A673 (cell line): ENCODE results near the gene CUL1. TPM values are rescaled to one million over a fixed set of nuclear protein-coding genes. Genes with fewer than 3 reads are reported as not detected.

Experiments used
- BruUV-seq: library from RNA; stranded (reverse); fragments of 400-500 nt; replicated peaks from 2 replicates; lab custom pipeline; 2021; lab: Mats Ljungman, UMichigan
- CTCF ChIA-PET: fragments of 300-600 bp; sonication (Branson Sonifier 250); formaldehyde crosslinking; loops from one replicate; lab custom pipeline; 2022; ENCODE audit warnings: antibody characterized with exemption; lab: Charles Lee
- POLR2A ChIA-PET: fragments of 300-600 bp; sonication (Branson Sonifier 250); formaldehyde crosslinking; loops from one replicate; lab custom pipeline; 2022; ENCODE audit warnings: antibody characterized with exemption; ENCODE audit not compliant: low non-redundant PET; lab: Charles Lee
- DNase-seq: peaks from one replicate; pipeline ENCODE4 v3.0.0-alpha.2; 2015; ENCODE audit warnings: low spot score
- H3K27ac ChIP-seq: fragments of 200-600 bp; sonication (generic); 2 replicates; pipeline ENCODE4 v1.5.1; 2016; ENCODE audit warnings: mixed run types, low read depth, mild to moderate bottlenecking, mixed read lengths, antibody characterized with exemption, low read length; ENCODE audit not compliant: poor library complexity, severe bottlenecking
- H3K27me3 ChIP-seq: fragments of 200-600 bp; sonication (generic); replicated peaks from 2 replicates; pipeline ENCODE4 v1.6.1; 2017; ENCODE audit warnings: mixed run types, low read depth, mild to moderate bottlenecking, mixed read lengths, antibody characterized with exemption, low read length; ENCODE audit not compliant: insufficient read depth, poor library complexity
- H3K36me3 ChIP-seq: fragments of 200-600 bp; sonication (generic); 2 replicates; pipeline ENCODE4 v1.6.1; 2016; ENCODE audit warnings: mixed run types, mild to moderate bottlenecking, mixed read lengths, antibody characterized with exemption, low read length; ENCODE audit not compliant: insufficient read depth, poor library complexity, severe bottlenecking
- H3K4me1 ChIP-seq: fragments of 200-600 bp; sonication (generic); 2 replicates; pipeline ENCODE4 v1.6.1; 2017; ENCODE audit warnings: mixed run types, mild to moderate bottlenecking, mixed read lengths, antibody characterized with exemption, low read length; ENCODE audit not compliant: insufficient read depth, poor library complexity, severe bottlenecking
- H3K4me3 ChIP-seq: fragments of 200-600 bp; sonication (generic); 2 replicates; pipeline ENCODE4 v1.5.1; 2016; ENCODE audit warnings: low read depth, mixed run types, mild to moderate bottlenecking, mixed read lengths, low read length; ENCODE audit not compliant: poor library complexity, severe bottlenecking
- H3K9me3 ChIP-seq: fragments of 200-600 bp; sonication (generic); 2 replicates; pipeline ENCODE4 v1.6.1; 2016; ENCODE audit warnings: mixed run types, low read depth, mild to moderate bottlenecking, mixed read lengths, antibody characterized with exemption, low read length; ENCODE audit not compliant: poor library complexity, severe bottlenecking
- EZH2 ChIP-seq: fragments of 200-600 bp; sonication (generic); IDR thresholded peaks from 2 replicates; pipeline ENCODE4 v1.6.1; 2017; ENCODE audit warnings: borderline replicate concordance, low read depth, mild to moderate bottlenecking, mixed read lengths, antibody characterized with exemption, low read length; ENCODE audit not compliant: poor library complexity, severe bottlenecking
- intact Hi-C: fragments of 100-400 bp; cut with micrococcal nuclease; formaldehyde crosslinking; loops from one replicate; pipeline ENCODE4 v1.10.0; 2022; ENCODE audit not compliant: unreplicated experiment
- total RNA-seq: library from RNA; stranded (reverse); gene quantifications from 2 replicates; pipeline ENCODE4 v1.2.3, GENCODE V29; 2021
- TF ChIP-seq, protein P1 (sequence below): fragments of 300-800, 200-600 bp; sonication (generic); conservative IDR thresholded peaks from 2 replicates; pipeline ENCODE4 v1.5.1; 2017; ENCODE audit warnings: low read depth, mild to moderate bottlenecking, antibody characterized with exemption, low read length, moderate library complexity, mixed read lengths

Gene CUL1
- total RNA-seq, 1 experiment from 2014 or later, result 75.5 TPM

DNA sequence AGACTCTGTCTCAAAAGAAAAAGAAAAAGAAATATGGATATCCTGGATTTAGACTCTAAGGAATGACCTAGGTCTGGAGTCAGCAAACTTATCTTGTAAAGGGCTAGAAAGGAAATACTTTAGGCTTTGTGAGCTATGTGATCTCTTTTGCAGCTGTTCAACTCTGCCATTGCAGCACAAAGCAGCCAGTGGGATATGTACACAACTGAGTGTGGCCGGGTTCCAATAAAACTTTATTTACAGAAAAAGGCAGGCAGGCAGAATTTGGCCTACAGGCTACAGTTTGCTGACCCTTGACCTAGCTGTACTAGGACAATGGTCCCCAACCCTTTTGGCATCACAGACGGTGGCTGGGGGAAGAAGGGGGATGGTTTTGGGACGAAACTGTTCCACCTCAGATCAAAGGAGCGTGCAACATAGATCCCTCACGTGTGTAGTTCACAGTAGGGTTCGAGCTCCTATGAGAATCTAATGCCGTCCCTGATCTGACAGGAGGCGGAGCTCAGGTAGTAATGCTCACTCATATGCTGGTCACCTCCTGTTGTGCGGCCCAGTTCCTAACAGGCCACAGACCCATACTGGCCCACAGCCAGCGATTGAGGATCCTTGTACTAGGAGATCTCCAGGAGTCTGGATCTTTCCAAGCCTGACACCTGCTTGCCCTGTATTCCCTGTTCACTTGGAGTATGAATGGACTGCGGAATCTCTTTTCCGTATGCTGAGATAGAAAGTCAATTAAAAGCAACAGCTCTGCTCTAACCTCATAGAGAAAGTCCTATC lies 63.0 kb downstream of the CUL1 start:
- H3K4me1 ChIP-seq, result no peaks in the 10 kb centered on the region
- H3K9me3 ChIP-seq, result no peaks in the 10 kb centered on the region
- TF ChIP-seq, protein P1, sequence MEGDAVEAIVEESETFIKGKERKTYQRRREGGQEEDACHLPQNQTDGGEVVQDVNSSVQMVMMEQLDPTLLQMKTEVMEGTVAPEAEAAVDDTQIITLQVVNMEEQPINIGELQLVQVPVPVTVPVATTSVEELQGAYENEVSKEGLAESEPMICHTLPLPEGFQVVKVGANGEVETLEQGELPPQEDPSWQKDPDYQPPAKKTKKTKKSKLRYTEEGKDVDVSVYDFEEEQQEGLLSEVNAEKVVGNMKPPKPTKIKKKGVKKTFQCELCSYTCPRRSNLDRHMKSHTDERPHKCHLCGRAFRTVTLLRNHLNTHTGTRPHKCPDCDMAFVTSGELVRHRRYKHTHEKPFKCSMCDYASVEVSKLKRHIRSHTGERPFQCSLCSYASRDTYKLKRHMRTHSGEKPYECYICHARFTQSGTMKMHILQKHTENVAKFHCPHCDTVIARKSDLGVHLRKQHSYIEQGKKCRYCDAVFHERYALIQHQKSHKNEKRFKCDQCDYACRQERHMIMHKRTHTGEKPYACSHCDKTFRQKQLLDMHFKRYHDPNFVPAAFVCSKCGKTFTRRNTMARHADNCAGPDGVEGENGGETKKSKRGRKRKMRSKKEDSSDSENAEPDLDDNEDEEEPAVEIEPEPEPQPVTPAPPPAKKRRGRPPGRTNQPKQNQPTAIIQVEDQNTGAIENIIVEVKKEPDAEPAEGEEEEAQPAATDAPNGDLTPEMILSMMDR, result no peak
- no peak for TF ChIP-seq EZH2
- H3K4me3 ChIP-seq, result no peak overlapping the region
- POLR2A ChIA-PET, result no interaction called here
- no TSS peak for BruUV-seq
- peaks cover 58% of the 10 kb centered on the region for H3K36me3 ChIP-seq
- CTCF ChIA-PET, result no interaction called here
- intact Hi-C loops, result no loop called here
- no peak for DNase-seq
- H3K27me3 ChIP-seq, result no peaks in the 10 kb centered on the region
- no peak overlapping the region for H3K27ac ChIP-seq

DNA sequence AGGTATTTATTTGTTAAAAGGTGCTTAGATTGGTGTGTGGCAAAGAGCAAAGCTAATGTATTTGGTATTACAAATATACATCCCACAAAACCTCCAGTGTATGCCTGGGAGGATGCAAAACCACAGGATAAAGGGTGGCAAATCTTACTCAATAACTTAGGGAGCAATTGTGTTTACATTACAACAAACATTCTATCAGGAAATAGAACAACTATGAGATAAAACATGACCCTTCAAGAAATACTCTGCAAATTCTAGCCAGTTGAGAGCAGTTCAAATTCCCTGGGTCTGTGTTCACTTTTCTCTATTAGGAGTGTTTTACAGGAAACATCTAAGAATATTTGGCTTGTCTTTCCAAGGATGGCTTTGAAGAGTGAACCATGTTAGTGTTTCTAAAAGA lies 64.9 kb downstream of the CUL1 start:
- no peak for DNase-seq
- Histone ChIP-seq H3K4me3 (no peak overlapping the region), H3K27ac (no peak overlapping the region), H3K27me3 (no peaks in the 10 kb centered on the region), H3K9me3 (no peaks in the 10 kb centered on the region), H3K36me3 (peaks cover 60% of the 10 kb centered on the region), H3K4me1 (no peaks in the 10 kb centered on the region)
- ChIA-PET CTCF (no interaction called here), POLR2A (no interaction called here)
- no TSS peak for BruUV-seq
- intact Hi-C loops, result no loop called here
- TF ChIP-seq, protein P1, result no peak
- TF ChIP-seq EZH2, result no peak

DNA sequence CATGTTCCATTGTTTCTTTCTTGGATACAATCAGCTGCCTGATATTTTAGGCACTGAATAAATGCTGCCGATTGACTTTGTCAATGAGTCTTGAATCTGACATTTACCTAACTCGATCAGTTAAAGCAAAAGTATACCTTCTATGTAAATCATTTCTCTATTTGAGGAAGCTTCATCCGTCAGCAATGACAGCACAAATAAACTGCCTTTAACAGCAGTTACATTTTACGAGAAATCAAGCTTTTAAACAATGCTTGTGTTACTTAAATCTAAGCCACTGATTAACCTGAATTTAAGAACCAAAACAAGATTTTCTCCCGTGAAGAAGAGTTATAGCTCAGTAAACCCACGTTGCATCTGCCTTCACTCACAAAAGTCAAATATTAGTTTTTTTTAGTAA lies 71.3 kb downstream of the CUL1 start:
- no peak for DNase-seq
- CTCF ChIA-PET, result no interaction called here
- POLR2A ChIA-PET, result no interaction called here
- intact Hi-C loops, result loop anchor here (2.0 to 10.0 kb wide), 3 partner anchors 25 to 195 kb away; no protein-coding TSS in a partner anchor
- TF ChIP-seq, protein P1, result no peak
- TF ChIP-seq EZH2, result no peak
- no peaks in the 10 kb centered on the region for H3K27me3 ChIP-seq
- H3K27ac ChIP-seq, result no peak overlapping the region
- H3K4me1 ChIP-seq, result peaks cover 31% of the 10 kb centered on the region
- H3K36me3 ChIP-seq, result peaks cover 34% of the 10 kb centered on the region
- H3K9me3 ChIP-seq, result no peaks in the 10 kb centered on the region
- BruUV-seq, result no TSS peak
- no peak overlapping the region for H3K4me3 ChIP-seq
